H1 (cell line): ENCODE measurements around the gene POU3F1.

Experiments used
- BRCA1 ChIP-seq: IDR thresholded peaks from 2 replicates; pipeline ENCODE4 v1.6.1; 2012; ENCODE audit warnings: low read depth, low read length, improper control_type of control experiment
- EZH2 ChIP-seq: fragments of 200-600 bp; sonication (generic); IDR thresholded peaks from 2 replicates; pipeline ENCODE4 v1.7.1; 2012; ENCODE audit warnings: low read depth, mild to moderate bottlenecking, moderate library complexity, low read length, inconsistent platforms; ENCODE audit not compliant: severe bottlenecking
- POLR2A ChIP-seq, 2 experiments: IDR thresholded peaks; 1 replicate in 1 of 2; 2 replicates in 1 of 2; pipeline ENCODE4 v1.6.1; 2011; ENCODE audit warnings: low read depth in 2 of 2, low read length in 2 of 2, mild to moderate bottlenecking in 2 of 2; ENCODE audit errors: control extremely low read depth in 1 of 2
- RNF2 ChIP-seq: fragments of 200-900, 300-1000 bp; sonication (generic); IDR thresholded peaks from 2 replicates; pipeline ENCODE4 v1.7.1; 2016; ENCODE audit warnings: borderline replicate concordance, low read depth, mild to moderate bottlenecking, antibody characterized with exemption, low read length; ENCODE audit not compliant: poor library complexity, severe bottlenecking; ENCODE audit errors: missing control alignments
- ZNF274 ChIP-seq: IDR thresholded peaks from 2 replicates; pipeline ENCODE4 v1.7.0; 2012; ENCODE audit warnings: low read length, borderline replicate concordance; ENCODE audit errors: extremely low read depth
- TF ChIP-seq, protein P1 (sequence below): IDR thresholded peaks from 2 replicates; pipeline ENCODE4 v1.6.1; 2012; ENCODE audit warnings: low read length, inconsistent platforms

DNA sequence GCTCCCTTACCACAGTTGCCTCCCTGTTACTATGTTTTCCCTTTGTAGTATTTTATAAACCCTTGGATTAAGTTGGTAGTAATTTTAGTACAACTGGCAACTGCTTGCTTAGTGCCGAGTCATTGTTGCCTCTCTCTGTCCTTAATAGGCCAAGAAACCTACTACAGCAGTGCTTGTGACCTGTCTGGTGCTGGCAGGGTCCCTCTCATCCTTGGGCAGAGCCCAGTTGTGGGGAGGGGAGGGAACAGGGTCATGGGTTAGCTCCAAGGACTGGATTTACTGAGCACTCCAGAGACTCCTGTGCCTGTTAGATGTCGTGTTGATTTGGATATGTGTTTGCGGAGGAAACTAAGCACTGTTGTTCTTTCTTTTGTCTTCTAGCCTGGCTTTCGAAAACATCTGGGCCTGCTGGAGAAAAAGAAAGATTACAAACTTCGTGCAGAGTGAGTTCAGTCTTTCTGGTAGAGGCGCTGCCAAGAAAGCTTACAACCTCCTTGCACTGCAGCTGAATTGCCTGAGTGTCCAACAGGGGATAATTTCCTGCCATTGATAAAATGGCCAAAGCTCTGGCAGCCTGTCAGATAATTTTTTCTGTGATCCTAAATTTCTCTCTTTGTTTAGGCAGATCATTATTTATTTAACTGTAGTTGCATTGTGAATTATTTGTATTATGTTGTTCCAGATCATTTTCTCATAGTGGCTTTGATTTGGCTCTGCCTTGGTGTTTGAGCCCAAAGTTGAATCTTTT lies 30.4 kb downstream of the POU3F1 start:
- no peak for TF ChIP-seq POLR2A (IDR thresholded peaks at IDR 0.05; ENCODE audit: control extremely low read depth in 1 of 2, low read depth in 2 of 2, low read length in 2 of 2)
- TF ChIP-seq ZNF274 = no peak
- TF ChIP-seq RNF2 = no peak
- TF ChIP-seq EZH2 = no peak
- TF ChIP-seq BRCA1 = no peak
- TF ChIP-seq, protein P1, sequence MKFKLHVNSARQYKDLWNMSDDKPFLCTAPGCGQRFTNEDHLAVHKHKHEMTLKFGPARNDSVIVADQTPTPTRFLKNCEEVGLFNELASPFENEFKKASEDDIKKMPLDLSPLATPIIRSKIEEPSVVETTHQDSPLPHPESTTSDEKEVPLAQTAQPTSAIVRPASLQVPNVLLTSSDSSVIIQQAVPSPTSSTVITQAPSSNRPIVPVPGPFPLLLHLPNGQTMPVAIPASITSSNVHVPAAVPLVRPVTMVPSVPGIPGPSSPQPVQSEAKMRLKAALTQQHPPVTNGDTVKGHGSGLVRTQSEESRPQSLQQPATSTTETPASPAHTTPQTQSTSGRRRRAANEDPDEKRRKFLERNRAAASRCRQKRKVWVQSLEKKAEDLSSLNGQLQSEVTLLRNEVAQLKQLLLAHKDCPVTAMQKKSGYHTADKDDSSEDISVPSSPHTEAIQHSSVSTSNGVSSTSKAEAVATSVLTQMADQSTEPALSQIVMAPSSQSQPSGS = no peak
